Neutrophil (primary cell): Measurements from ENCODE around the gene KRTAP12-3.

Experiments
- H3K27ac ChIP-seq: fragments of 200-600 bp; sonication (generic); 2 replicates; pipeline ENCODE4 v1.5.1; 2016; ENCODE audit warnings: mild to moderate bottlenecking, moderate library complexity
- H3K27me3 ChIP-seq: fragments of 200-600 bp; sonication (generic); 2 replicates; pipeline ENCODE4 v1.6.0; 2016; ENCODE audit warnings: mild to moderate bottlenecking
- H3K36me3 ChIP-seq: fragments of 200-600 bp; sonication (generic); 2 replicates; pipeline ENCODE4 v1.5.1; 2017
- H3K4me1 ChIP-seq, 2 experiments: fragments of 200-600 bp in 1 of 2; sonication (generic) in 1 of 2; 1 replicate in 1 of 2; 2 replicates in 1 of 2; pipeline versions ENCODE4 v1.5.1 to v1.6.1; 2013 to 2016; ENCODE audit warnings: low read depth in 1 of 2, low read length in 1 of 2, mild to moderate bottlenecking in 1 of 2, moderate library complexity in 1 of 2; ENCODE audit not compliant: control insufficient read depth in 1 of 2, insufficient read depth in 1 of 2
- H3K4me3 ChIP-seq, 2 experiments: fragments of 200-600 bp in 1 of 2; sonication (generic) in 1 of 2; 1 replicate in 1 of 2; 2 replicates in 1 of 2; pipeline ENCODE4 v1.5.1; 2013 to 2016; ENCODE audit warnings: low read depth in 1 of 2, low read length in 1 of 2, mild to moderate bottlenecking in 1 of 2, moderate library complexity in 1 of 2
- H3K9me3 ChIP-seq: fragments of 200-600 bp; sonication (generic); 2 replicates; pipeline ENCODE4 v1.5.1; 2016
- CTCF ChIP-seq: fragments of 200-600 bp; sonication (generic); IDR thresholded peaks from 2 replicates; pipeline ENCODE4 v1.5.1; 2016; ENCODE audit warnings: antibody characterized with exemption

KRTAP12-3 gene

GRCh38 chr21:44612669-44613229, 45.0 kb upstream of the KRTAP12-3 start:
- Histone ChIP-seq H3K27me3 (no peaks in the 10 kb centered on the region), H3K9me3 (no peaks in the 10 kb centered on the region)
- TF ChIP-seq CTCF: no peak

GRCh38 chr21:44613386-44614155, 44.2 kb upstream of the KRTAP12-3 start:
- Histone ChIP-seq H3K9me3 (no peaks in the 10 kb centered on the region), H3K27me3 (no peaks in the 10 kb centered on the region)

More at GRCh38 chr21:44612669-44613229, 45.0 kb upstream of the KRTAP12-3 start:
- Histone ChIP-seq H3K4me3 (no peak overlapping the region), H3K36me3 (no peaks in the 10 kb centered on the region), H3K27ac (no peak overlapping the region), H3K4me1 (peaks cover 6 to 13% of the 10 kb centered on the region in 2 experiments)

GRCh38 chr21:44614161-44614631, 43.5 kb upstream of the KRTAP12-3 start:
- TF ChIP-seq CTCF: no peak
- Histone ChIP-seq H3K9me3 (no peaks in the 10 kb centered on the region), H3K4me1 (peaks cover 21 to 27% of the 10 kb centered on the region in 2 experiments), H3K36me3 (no peaks in the 10 kb centered on the region), H3K27ac (no peak overlapping the region), H3K4me3 (no peak overlapping the region), H3K27me3 (no peaks in the 10 kb centered on the region)

More at GRCh38 chr21:44613386-44614155, 44.2 kb upstream of the KRTAP12-3 start:
- no peak for TF ChIP-seq CTCF
- no peaks in the 10 kb centered on the region for H3K36me3 ChIP-seq
- no peak overlapping the region for H3K27ac ChIP-seq
- H3K4me1 ChIP-seq: peaks cover 15 to 21% of the 10 kb centered on the region in 2 experiments
- H3K4me3 ChIP-seq: no peak overlapping the region

- no peaks in the 10 kb centered on the region for H3K9me3 ChIP-seq
- no peak overlapping the region for H3K4me3 ChIP-seq
- no peak overlapping the region for H3K27ac ChIP-seq
- TF ChIP-seq CTCF: no peak
- H3K4me1 ChIP-seq: peaks cover 28 to 35% of the 10 kb centered on the region in 2 experiments
- no peaks in the 10 kb centered on the region for H3K36me3 ChIP-seq
- H3K27me3 ChIP-seq: no peaks in the 10 kb centered on the region
Measured at GRCh38 chr21:44614961-44615391, 42.8 kb upstream of the KRTAP12-3 start.

- Histone ChIP-seq H3K27ac (no peak overlapping the region), H3K4me3 (no peak overlapping the region), H3K36me3 (no peaks in the 10 kb centered on the region), H3K27me3 (no peaks in the 10 kb centered on the region), H3K9me3 (no peaks in the 10 kb centered on the region), H3K4me1 (peaks cover 30 to 39% of the 10 kb centered on the region in 2 experiments)
- no peak for TF ChIP-seq CTCF
Measured at GRCh38 chr21:44615466-44615865, 42.3 kb upstream of the KRTAP12-3 start.
